IPS-20b (cell line): ENCODE results near the gene TMEM80.

Source experiments
- H3K27ac ChIP-seq: one replicate; pipeline ENCODE4 v1.5.1; 2013; ENCODE audit warnings: low read length
- H3K27me3 ChIP-seq: 2 replicates; pipeline ENCODE4 v1.6.1; 2013; ENCODE audit warnings: mild to moderate bottlenecking, low read length, inconsistent platforms; ENCODE audit not compliant: insufficient read depth
- H3K36me3 ChIP-seq: 2 replicates; pipeline ENCODE4 v1.6.1; 2013; ENCODE audit warnings: low read depth, mild to moderate bottlenecking, inconsistent platforms, low read length, moderate library complexity; ENCODE audit not compliant: insufficient read depth
- H3K4me1 ChIP-seq: 2 replicates; pipeline ENCODE4 v1.6.1; 2013; ENCODE audit warnings: mild to moderate bottlenecking, control low read depth, inconsistent platforms, low read length, moderate library complexity; ENCODE audit not compliant: insufficient read depth
- H3K4me3 ChIP-seq: 2 replicates; pipeline ENCODE4 v1.5.1; 2013; ENCODE audit warnings: mild to moderate bottlenecking, low read length, inconsistent platforms
- H3K9ac ChIP-seq: 2 replicates; pipeline ENCODE4 v1.6.1; 2013; ENCODE audit warnings: low read depth, mild to moderate bottlenecking, inconsistent platforms, low read length, moderate library complexity
- H3K9me3 ChIP-seq: 2 replicates; pipeline ENCODE4 v1.6.1; 2013; ENCODE audit warnings: mild to moderate bottlenecking, low read depth, low read length, inconsistent platforms; ENCODE audit not compliant: insufficient read depth

Gene TMEM80

GRCh38 chr11:659532-660085 is 36.0 kb upstream of the TMEM80 start:
- no peak overlapping the region for H3K27ac ChIP-seq
- H3K27me3 ChIP-seq, result no peaks in the 10 kb centered on the region
- no peak overlapping the region for H3K4me3 ChIP-seq
- peaks cover 39% of the 10 kb centered on the region for H3K36me3 ChIP-seq
- no peaks in the 10 kb centered on the region for H3K9me3 ChIP-seq
- H3K4me1 ChIP-seq, result no peaks in the 10 kb centered on the region
- no peak overlapping the region for H3K9ac ChIP-seq

GRCh38 chr11:660281-660680 is 35.3 kb upstream of the TMEM80 start:
- Histone ChIP-seq H3K4me3 (no peak overlapping the region), H3K9me3 (no peaks in the 10 kb centered on the region), H3K9ac (no peak overlapping the region), H3K27me3 (no peaks in the 10 kb centered on the region), H3K4me1 (no peaks in the 10 kb centered on the region), H3K27ac (no peak overlapping the region), H3K36me3 (peaks cover 42% of the 10 kb centered on the region)

DNA sequence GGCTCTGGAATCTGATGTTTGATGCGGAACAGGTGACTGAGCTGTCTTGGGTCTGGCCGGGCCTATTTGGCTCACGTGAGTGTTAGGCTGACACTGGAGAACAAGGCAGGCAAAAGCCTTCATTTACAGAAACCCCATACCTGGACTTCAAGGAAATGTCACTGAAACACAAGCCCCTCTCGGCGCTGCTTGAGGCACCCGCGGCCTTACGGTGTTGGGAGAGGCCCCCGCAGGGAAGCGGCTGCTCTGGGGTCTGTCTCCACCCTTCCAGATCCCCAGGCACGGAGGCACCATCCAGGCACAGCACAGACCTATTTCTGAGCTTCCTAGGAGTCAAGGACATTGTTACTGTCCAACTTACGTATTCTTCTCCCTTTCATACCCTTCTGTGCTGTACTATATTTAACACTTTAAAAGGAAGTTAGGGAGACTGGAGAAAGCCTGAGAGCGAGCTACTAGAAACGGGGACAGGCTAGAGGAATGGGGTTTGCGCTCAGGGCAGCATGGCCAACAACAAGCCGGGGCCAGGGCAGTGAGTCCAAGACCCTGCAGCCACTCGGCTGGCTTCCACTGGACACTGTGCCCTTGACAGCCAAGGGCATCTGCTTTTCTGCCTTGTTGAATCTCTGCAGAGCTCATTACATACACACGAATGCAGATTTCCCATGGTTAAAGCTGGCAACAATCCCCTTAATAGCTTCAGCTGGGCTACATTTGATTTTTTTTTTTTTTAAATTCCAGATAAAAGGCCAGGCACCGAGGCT is 34.8 kb upstream of the TMEM80 start:
- Histone ChIP-seq H3K27me3 (no peaks in the 10 kb centered on the region), H3K27ac (no peak overlapping the region), H3K9me3 (no peaks in the 10 kb centered on the region)

GRCh38 chr11:662689-663274 is 32.8 kb upstream of the TMEM80 start:
- Histone ChIP-seq H3K9me3 (no peaks in the 10 kb centered on the region), H3K27me3 (no peaks in the 10 kb centered on the region), H3K36me3 (peaks cover 56% of the 10 kb centered on the region), H3K9ac (no peak overlapping the region), H3K4me3 (no peak overlapping the region), H3K27ac (no peak overlapping the region), H3K4me1 (no peaks in the 10 kb centered on the region)

More for the DNA sequence above, 34.8 kb upstream of the TMEM80 start:
- Histone ChIP-seq H3K9ac (no peak overlapping the region), H3K36me3 (peaks cover 48% of the 10 kb centered on the region), H3K4me1 (no peaks in the 10 kb centered on the region), H3K4me3 (no peak overlapping the region)

GRCh38 chr11:665062-665703 is 30.4 kb upstream of the TMEM80 start:
- Histone ChIP-seq H3K4me3 (no peak overlapping the region), H3K27me3 (no peaks in the 10 kb centered on the region), H3K4me1 (no peaks in the 10 kb centered on the region), H3K9me3 (no peaks in the 10 kb centered on the region), H3K9ac (no peak overlapping the region), H3K36me3 (peaks cover 45% of the 10 kb centered on the region), H3K27ac (no peak overlapping the region)

DNA sequence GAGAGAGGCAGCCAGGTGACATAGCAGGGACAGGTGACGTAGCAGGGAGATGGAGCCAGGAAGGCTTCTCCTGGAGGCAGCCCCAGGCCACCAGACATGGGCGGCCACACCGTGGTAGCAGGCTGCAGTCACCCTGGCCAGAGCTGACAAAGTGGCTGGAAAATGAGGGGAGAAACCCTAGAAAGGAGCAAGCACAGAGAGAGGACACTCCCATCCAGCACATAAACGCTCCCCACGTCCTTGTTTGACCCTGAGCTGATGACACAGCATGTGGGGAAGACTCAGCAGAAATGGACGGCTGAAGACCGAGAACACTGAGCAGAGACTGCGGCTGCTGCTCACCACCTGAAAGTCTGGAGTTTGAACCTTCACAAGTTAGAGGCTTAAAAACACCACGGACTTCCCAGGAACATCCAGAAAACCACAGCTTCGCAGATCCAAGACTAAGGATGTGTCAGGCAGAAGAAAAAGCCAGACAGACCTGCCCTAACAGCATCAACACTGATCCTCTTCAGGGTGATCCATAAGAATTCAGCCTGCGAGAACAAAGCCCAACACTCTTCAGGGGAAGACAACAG is 29.8 kb upstream of the TMEM80 start:
- peaks cover 40% of the 10 kb centered on the region for H3K36me3 ChIP-seq
- no peak overlapping the region for H3K27ac ChIP-seq
- H3K4me1 ChIP-seq, result no peaks in the 10 kb centered on the region
- no peaks in the 10 kb centered on the region for H3K9me3 ChIP-seq
- no peak overlapping the region for H3K9ac ChIP-seq
- H3K27me3 ChIP-seq, result no peaks in the 10 kb centered on the region
- no peak overlapping the region for H3K4me3 ChIP-seq

- Histone ChIP-seq H3K9ac (no peak overlapping the region), H3K4me1 (no peaks in the 10 kb centered on the region), H3K9me3 (no peaks in the 10 kb centered on the region), H3K36me3 (peaks cover 43% of the 10 kb centered on the region), H3K27ac (no peak overlapping the region), H3K4me3 (no peak overlapping the region), H3K27me3 (no peaks in the 10 kb centered on the region)
Observed at GRCh38 chr11:673866-674265, 21.8 kb upstream of the TMEM80 start.

DNA sequence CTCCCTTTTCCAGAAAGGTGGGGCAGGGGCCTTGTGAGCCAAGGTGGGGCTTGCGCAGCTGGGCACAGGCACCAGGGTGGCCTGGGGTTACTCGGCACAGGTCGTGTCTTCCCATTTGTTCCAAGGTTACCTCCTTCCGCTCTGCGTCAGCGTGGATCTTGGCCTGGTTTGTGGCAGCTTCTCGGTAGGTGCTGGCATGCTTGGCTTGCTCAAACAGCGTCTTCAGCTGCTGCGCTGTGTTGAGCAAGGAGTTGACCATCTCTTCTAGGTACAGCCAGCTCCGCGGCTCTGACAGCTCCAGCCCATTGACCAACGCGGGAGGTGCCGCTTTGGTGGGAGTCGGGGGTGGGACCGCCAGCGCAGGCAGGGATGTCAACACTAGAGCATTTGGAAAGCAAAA is 21.2 kb upstream of the TMEM80 start:
- H3K27me3 ChIP-seq, result no peaks in the 10 kb centered on the region
- H3K9me3 ChIP-seq, result no peaks in the 10 kb centered on the region
- no peak overlapping the region for H3K27ac ChIP-seq
- H3K4me1 ChIP-seq, result no peaks in the 10 kb centered on the region
- H3K4me3 ChIP-seq, result no peak overlapping the region
- peaks cover 47% of the 10 kb centered on the region for H3K36me3 ChIP-seq
- no peak overlapping the region for H3K9ac ChIP-seq

GRCh38 chr11:678297-678696 is 17.3 kb upstream of the TMEM80 start:
- H3K4me1 ChIP-seq, result no peaks in the 10 kb centered on the region; the same call in 1 of the 2 replicates
- no peaks in the 10 kb centered on the region for H3K27me3 ChIP-seq
- no peak overlapping the region for H3K9ac ChIP-seq
- peaks cover 56% of the 10 kb centered on the region for H3K36me3 ChIP-seq
- H3K4me3 ChIP-seq, result no peak overlapping the region
- H3K27ac ChIP-seq, result no peak overlapping the region
- no peaks in the 10 kb centered on the region for H3K9me3 ChIP-seq

GRCh38 chr11:679271-680207 is 16.1 kb upstream of the TMEM80 start:
- Histone ChIP-seq H3K4me3 (no peak overlapping the region), H3K27me3 (no peaks in the 10 kb centered on the region), H3K36me3 (peaks cover 51% of the 10 kb centered on the region), H3K9me3 (no peaks in the 10 kb centered on the region), H3K4me1 (no peaks in the 10 kb centered on the region; the same call in 1 of the 2 replicates), H3K27ac (no peak overlapping the region), H3K9ac (no peak overlapping the region)

DNA sequence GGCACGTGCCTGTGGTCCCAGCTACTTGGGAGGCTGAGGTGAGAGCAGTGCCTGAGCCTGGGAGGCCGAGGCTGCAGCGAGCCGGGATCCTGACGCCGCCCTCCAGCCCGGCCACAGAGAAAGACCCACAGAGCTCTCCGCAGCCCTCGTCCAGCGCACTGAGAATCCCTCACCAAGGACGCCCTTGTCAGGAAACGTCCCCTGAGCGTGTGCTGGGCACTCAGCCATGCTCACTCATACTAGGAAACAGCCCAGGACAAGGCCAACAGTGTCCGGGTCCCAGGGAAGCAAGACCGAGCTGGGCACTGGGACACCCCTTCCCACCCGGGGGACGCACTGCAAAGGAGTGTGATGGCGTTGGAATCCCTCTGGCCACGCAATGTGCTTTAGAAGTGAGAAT is 15.1 kb upstream of the TMEM80 start:
- Histone ChIP-seq H3K36me3 (peaks cover 53% of the 10 kb centered on the region), H3K4me3 (no peak overlapping the region), H3K27ac (no peak overlapping the region), H3K9ac (no peak overlapping the region), H3K9me3 (no peaks in the 10 kb centered on the region), H3K4me1 (no peaks in the 10 kb centered on the region; the same call in 1 of the 2 replicates), H3K27me3 (no peaks in the 10 kb centered on the region)
